Neural cell (in vitro differentiated cells): ENCODE data around the gene NHEJ1. TPM values are rescaled to one million over a fixed set of nuclear protein-coding genes. Genes with fewer than 3 reads are reported as not detected.

Source experiments
- H2AFZ ChIP-seq: fragments of 200-600, 300-800 bp; sonication (generic), shearing (Covaris generic); 2 replicates; pipeline ENCODE4 v1.6.0; 2014; ENCODE audit warnings: low read depth, mild to moderate bottlenecking, antibody characterized with exemption, low read length, moderate library complexity
- H3F3A ChIP-seq: fragments of 200-600 bp; shearing (Covaris generic); 2 replicates; pipeline ENCODE4 v1.6.1; 2016; ENCODE audit warnings: mild to moderate bottlenecking, moderate library complexity, mixed read lengths, antibody characterized with exemption, low read length; ENCODE audit not compliant: insufficient read depth, poor library complexity, severe bottlenecking
- H3K27ac ChIP-seq: fragments of 200-600, 300-800 bp; sonication (generic), shearing (Covaris generic); 2 replicates; pipeline ENCODE4 v1.5.1; 2014; ENCODE audit warnings: mild to moderate bottlenecking, low read length, moderate library complexity
- H3K27me3 ChIP-seq: fragments of 300-800, 200-600 bp; sonication (generic), shearing (Covaris generic); 2 replicates; pipeline ENCODE4 v1.6.0; 2014; ENCODE audit warnings: mild to moderate bottlenecking, low read depth, low read length, moderate library complexity; ENCODE audit not compliant: insufficient read depth
- H3K36me3 ChIP-seq: fragments of 300-800, 200-600 bp; sonication (generic), shearing (Covaris generic); 2 replicates; pipeline ENCODE4 v1.5.1; 2014; ENCODE audit warnings: mild to moderate bottlenecking, antibody characterized with exemption, low read length, moderate library complexity; ENCODE audit not compliant: insufficient read depth
- H3K4me2 ChIP-seq: fragments of 300-800, 200-600 bp; sonication (generic), shearing (Covaris generic); 2 replicates; pipeline ENCODE4 v1.6.0; 2014; ENCODE audit warnings: mild to moderate bottlenecking, low read length
- H3K4me3 ChIP-seq: fragments of 300-800, 200-600 bp; sonication (generic), shearing (Covaris generic); 2 replicates; pipeline ENCODE4 v1.5.1; 2014; ENCODE audit warnings: mild to moderate bottlenecking, low read length, moderate library complexity
- H3K79me2 ChIP-seq: fragments of 200-600 bp; shearing (Covaris generic); replicated peaks from 2 replicates; pipeline ENCODE4 v1.6.0; 2014; ENCODE audit warnings: mild to moderate bottlenecking, low read length, moderate library complexity; ENCODE audit not compliant: insufficient read depth
- H3K9ac ChIP-seq: fragments of 300-800, 200-600 bp; sonication (generic), shearing (Covaris generic); 2 replicates; pipeline ENCODE4 v1.6.1; 2016; ENCODE audit warnings: mild to moderate bottlenecking, low read length, mixed read lengths
- H3K9me2 ChIP-seq: fragments of 200-600 bp; shearing (Covaris generic); 2 replicates; pipeline ENCODE4 v1.6.1; 2016; ENCODE audit warnings: mild to moderate bottlenecking, low read length, mixed read lengths; ENCODE audit not compliant: insufficient read depth
- H3K9me3 ChIP-seq: fragments of 200-600, 300-800 bp; sonication (generic), shearing (Covaris generic); 2 replicates; pipeline ENCODE4 v1.6.1; 2016; ENCODE audit warnings: mild to moderate bottlenecking, mixed run types, low read length, moderate library complexity, mixed read lengths
- H4K20me1 ChIP-seq: fragments of 200-600 bp; shearing (Covaris generic); 2 replicates; pipeline ENCODE4 v1.6.1; 2016; ENCODE audit warnings: mild to moderate bottlenecking, mixed run types; ENCODE audit not compliant: insufficient read depth
- CTCF ChIP-seq: fragments of 450-650 bp; IDR thresholded peaks from 2 replicates; pipeline ENCODE4 v1.5.1; 2014; ENCODE audit warnings: antibody characterized with exemption, mild to moderate bottlenecking, moderate library complexity; ENCODE audit not compliant: poor library complexity, severe bottlenecking
- EP300 ChIP-seq: fragments of 450-650 bp; conservative IDR thresholded peaks from 2 replicates; pipeline ENCODE4 v1.6.1; 2014; ENCODE audit warnings: antibody characterized with exemption, mild to moderate bottlenecking, moderate library complexity; ENCODE audit not compliant: poor library complexity, severe bottlenecking
- EZH2 ChIP-seq: fragments of 200-600, 300-800 bp; shearing (Covaris generic), sonication (generic); IDR thresholded peaks from 2 replicates; pipeline ENCODE4 v1.6.1; 2014; ENCODE audit warnings: antibody characterized with exemption, low read length, borderline replicate concordance, mild to moderate bottlenecking; ENCODE audit not compliant: insufficient read depth, poor library complexity, severe bottlenecking
- MXI1 ChIP-seq: fragments of 450-650 bp; conservative IDR thresholded peaks from 2 replicates; pipeline ENCODE4 v1.6.1; 2014; ENCODE audit warnings: antibody characterized with exemption, mild to moderate bottlenecking; ENCODE audit not compliant: poor library complexity, severe bottlenecking
- POLR2AphosphoS5 ChIP-seq: IDR thresholded peaks from 2 replicates; pipeline ENCODE4 v1.6.1; 2012
- RAD21 ChIP-seq: fragments of 450-650 bp; conservative IDR thresholded peaks from 2 replicates; pipeline ENCODE4 v1.6.1; 2014; ENCODE audit warnings: antibody characterized with exemption, mild to moderate bottlenecking, moderate library complexity
- REST ChIP-seq: IDR thresholded peaks from 2 replicates; pipeline ENCODE4 v1.6.1; 2012; ENCODE audit warnings: borderline replicate concordance
- SMC3 ChIP-seq: fragments of 450-650 bp; conservative IDR thresholded peaks from 2 replicates; pipeline ENCODE4 v1.6.1; 2014; ENCODE audit warnings: antibody characterized with exemption, mild to moderate bottlenecking, moderate library complexity; ENCODE audit not compliant: poor library complexity
- TAF1 ChIP-seq: IDR thresholded peaks from 2 replicates; pipeline ENCODE4 v1.6.1; 2012; ENCODE audit warnings: low read depth
- polyA plus RNA-seq: library from polyadenylated mRNA; depleted of rRNA; stranded (reverse); fragments of >200 nt; gene quantifications from 2 replicates; pipeline ENCODE4 v1.2.3, GENCODE V29; 2014

NHEJ1 gene
- polyA plus RNA-seq, 1 donor from 2014 or later = 12.7 TPM

- Histone ChIP-seq H3F3A (no peaks in the 10 kb centered on the region), H3K36me3 (no peaks in the 10 kb centered on the region), H3K79me2 (no peaks in the 10 kb centered on the region), H4K20me1 (no peaks in the 10 kb centered on the region), H3K27me3 (no peaks in the 10 kb centered on the region), H3K4me3 (no peak overlapping the region), H2AFZ (no peak overlapping the region), H3K27ac (no peak overlapping the region), H3K9ac (no peak overlapping the region), H3K4me2 (no peak overlapping the region), H3K9me2 (no peaks in the 10 kb centered on the region), H3K9me3 (no peaks in the 10 kb centered on the region)
- no peak for TF ChIP-seq SMC3
- TF ChIP-seq RAD21 = no peak
- TF ChIP-seq EP300 = no peak
- TF ChIP-seq POLR2AphosphoS5 = no peak
- TF ChIP-seq EZH2 = no peak
- TF ChIP-seq TAF1 = no peak
- TF ChIP-seq REST = no peak
- no peak for TF ChIP-seq MXI1
- no peak for TF ChIP-seq CTCF
Observed at GRCh38 chr2:219028141-219028540, 132.5 kb downstream of the NHEJ1 start.

- H3K27ac ChIP-seq = no peak overlapping the region
- no peak overlapping the region for H3K4me2 ChIP-seq
- no peaks in the 10 kb centered on the region for H3K9me2 ChIP-seq
- H3K27me3 ChIP-seq = no peaks in the 10 kb centered on the region
- no peaks in the 10 kb centered on the region for H4K20me1 ChIP-seq
- H3K9ac ChIP-seq = no peak overlapping the region
- H3K9me3 ChIP-seq = no peaks in the 10 kb centered on the region
- H3K4me3 ChIP-seq = no peak overlapping the region
- H3F3A ChIP-seq = no peaks in the 10 kb centered on the region
- TF ChIP-seq TAF1 (no peak), CTCF (no peak), MXI1 (no peak), SMC3 (no peak), EZH2 (no peak), POLR2AphosphoS5 (no peak), EP300 (no peak), REST (no peak), RAD21 (no peak)
- H2AFZ ChIP-seq = no peak overlapping the region
- H3K79me2 ChIP-seq = no peaks in the 10 kb centered on the region
- H3K36me3 ChIP-seq = no peaks in the 10 kb centered on the region
Observed at GRCh38 chr2:219027511-219028055, 133.0 kb downstream of the NHEJ1 start.
